K562 (cell line): ENCODE data around the gene BEND5. TPM values are rescaled to one million over a fixed set of nuclear protein-coding genes. Genes with fewer than 3 reads are reported as not detected.

Experiments used
- ATAC-seq: fragments of 200-7000 bp; cut with Tn5 transposase; 3 replicates; pipeline ENCODE4 v1.9.1; 2020; ENCODE audit warnings: moderate library complexity
- BruUV-seq: library from RNA; stranded (reverse); fragments of 400-500 nt; replicated peaks from 2 replicates; lab custom pipeline; 2021; lab: Mats Ljungman, UMichigan
- CTCF ChIA-PET: fragments of 300-600 bp; formaldehyde crosslinking; extraction: SDS; loops from one replicate; lab custom pipeline; 2021; ENCODE audit warnings: low intra/inter-chr PET ratio; lab: Yijun Ruan, JAX
- POLR2A ChIA-PET: fragments of 300-600, 350-650 bp; sonication (Branson Sonifier 250); formaldehyde crosslinking; extraction: SDS; loops from one replicate; lab custom pipeline; 2021; ENCODE audit warnings: antibody characterized with exemption, inconsistent platforms; lab: Yijun Ruan, JAX
- DNase-seq, 4 experiments: peaks; one replicate each; pipeline versions ENCODE4 v3.0.0 to v3.0.0-alpha.2; 2011 to 2018; ENCODE audit warnings: low spot score in 3 of 4, mixed read lengths in 3 of 4; ENCODE audit errors: extremely low read depth in 1 of 4
- FAIRE-seq: peaks from 2 replicates; lab custom pipeline; 2011; peaks lifted over from hg19 to GRCh38; lab: Jason Lieb, UNC
- H2AFZ ChIP-seq: 2 replicates; pipeline ENCODE4 v1.6.0; 2011; ENCODE audit warnings: low read depth, low read length, control low read depth, inconsistent platforms
- H3K27ac ChIP-seq: fragments of 200-600 bp; 3 replicates; pipeline ENCODE4 v1.8.0; 2011; ENCODE audit warnings: low read depth, mild to moderate bottlenecking, control low read depth, inconsistent platforms, low read length, moderate library complexity, mixed read lengths; ENCODE audit errors: extremely low read depth
- H3K27me3 ChIP-seq, 2 experiments: fragments of 300-600 bp in 1 of 2; 2 replicates in 1 of 2; 3 replicates in 1 of 2; pipeline versions ENCODE4 v1.6.0 to v1.8.0; 2011; ENCODE audit warnings: inconsistent platforms in 2 of 2, low read length in 2 of 2, mild to moderate bottlenecking in 1 of 2, mixed read lengths in 1 of 2, moderate library complexity in 1 of 2; ENCODE audit not compliant: control insufficient read depth in 2 of 2, insufficient read depth in 2 of 2
- H3K36me3 ChIP-seq: fragments of 300-600 bp; 3 replicates; pipeline ENCODE4 v1.8.0; 2011; ENCODE audit warnings: mild to moderate bottlenecking, low read length, inconsistent platforms; ENCODE audit not compliant: control insufficient read depth, insufficient read depth
- H3K4me1 ChIP-seq, 2 experiments: fragments of 200-600 bp in 1 of 2; replicated peaks in 1 of 2; 2 replicates in 1 of 2; 3 replicates in 1 of 2; pipeline versions ENCODE4 v1.5.1 to v1.8.0; 2011; ENCODE audit warnings: inconsistent platforms in 2 of 2, low read length in 2 of 2, mild to moderate bottlenecking in 1 of 2, mixed read lengths in 1 of 2, moderate library complexity in 1 of 2; ENCODE audit not compliant: control insufficient read depth in 2 of 2, insufficient read depth in 2 of 2
- H3K4me2 ChIP-seq: 2 replicates; pipeline ENCODE4 v1.6.1; 2011; ENCODE audit warnings: low read length, control low read depth, inconsistent platforms, mixed read lengths; ENCODE audit not compliant: insufficient read depth
- H3K4me3 ChIP-seq: fragments of 200-600 bp; sonication (generic), shearing (Covaris generic); 2 replicates; pipeline ENCODE4 v1.5.1; 2016; ENCODE audit warnings: control low read depth, inconsistent platforms
- H3K79me2 ChIP-seq: fragments of 200-600 bp; 3 replicates; pipeline ENCODE4 v1.8.0; 2011; ENCODE audit warnings: low read length, inconsistent platforms; ENCODE audit not compliant: control insufficient read depth, insufficient read depth
- H3K9ac ChIP-seq, 2 experiments: 2 replicates each; pipeline versions ENCODE4 v1.6.0 to v1.6.1; 2011; ENCODE audit warnings: low read depth in 2 of 2, low read length in 2 of 2, control low read depth in 1 of 2, inconsistent platforms in 1 of 2, mild to moderate bottlenecking in 1 of 2, mixed read lengths in 1 of 2; ENCODE audit not compliant: insufficient read depth in 1 of 2
- H3K9me1 ChIP-seq: one replicate; pipeline ENCODE4 v1.6.0; 2011; ENCODE audit warnings: inconsistent platforms, mild to moderate bottlenecking, low read length, moderate library complexity; ENCODE audit not compliant: control insufficient read depth, insufficient read depth
- H3K9me3 ChIP-seq: replicated peaks from 2 replicates; pipeline ENCODE4 v1.5.1; 2011; ENCODE audit warnings: low read depth, low read length, inconsistent platforms; ENCODE audit not compliant: control insufficient read depth, insufficient read depth
- H4K20me1 ChIP-seq: replicated peaks from 2 replicates; pipeline ENCODE4 v1.6.1; 2011; ENCODE audit warnings: low read length, inconsistent platforms, mixed read lengths; ENCODE audit not compliant: control insufficient read depth, insufficient read depth
- BDP1 ChIP-seq: IDR thresholded peaks from 3 replicates; pipeline ENCODE4 v1.6.1; 2011; ENCODE audit not compliant: insufficient read length, insufficient read depth
- KLF13 ChIP-seq: fragments of 450-650 bp; IDR thresholded peaks from 2 replicates; pipeline ENCODE4 v1.6.1; 2016; ENCODE audit warnings: missing genetic modification characterization, low read depth, mild to moderate bottlenecking, missing compliant biosample characterization, moderate library complexity, borderline replicate concordance
- TFE3 ChIP-seq: fragments of 450-650 bp; formaldehyde crosslinking; IDR thresholded peaks from 2 replicates; pipeline ENCODE4 v1.4.0; 2020; ENCODE audit warnings: mild to moderate bottlenecking, mixed read lengths
- ZNF274 ChIP-seq: IDR thresholded peaks from 2 replicates; pipeline ENCODE4 v1.6.1; 2011; ENCODE audit warnings: low read depth, mild to moderate bottlenecking, low read length, moderate library complexity, borderline replicate concordance
- WGBS: fragments of 100-300 bp; shearing (Covaris generic); methylation state at CpG from one replicate; pipeline ENCODE4 v1.1.6; 2016; ENCODE audit warnings: low coverage, mixed read lengths; ENCODE audit not compliant: insufficient coverage; ENCODE audit errors: missing lambda C conversion rate; 5-methylcytosine and 5-hydroxymethylcytosine counted together
- in situ Hi-C: fragments of 300-500 bp; cut with MboI; formaldehyde crosslinking; loops from 4 replicates; pipeline ENCODE4 v1.15.0; 2018; ENCODE audit warnings: inconsistent platforms, mixed read lengths
- intact Hi-C: fragments of 100-400 bp; cut with micrococcal nuclease; formaldehyde crosslinking; loops from 2 replicates; pipeline ENCODE4 v1.14.2; 2022
- polyA plus RNA-seq, 8 experiments: library from polyadenylated mRNA; depleted of rRNA in 4 of 8; stranded (reverse) in 5 of 8; unstranded in 3 of 8; fragments of >200 nt; fragmentation: Nextera tagmentation in 2 of 8; fragmentation: Illumina TruSeq in 1 of 8; extraction: Ambion mirVana in 2 of 8; extraction: Trizol in 1 of 8; gene quantifications; 2 replicates each; pipeline versions ENCODE4 v1.2.1 to v1.2.3, GENCODE V29; 2011 to 2014; ENCODE audit warnings: inconsistent platforms in 1 of 8, missing spikeins in 1 of 8
- total RNA-seq, 7 experiments: library from RNA; depleted of rRNA in 6 of 7; stranded (reverse); fragments of >200 nt in 6 of 7; fragmentation: Illumina TruSeq in 2 of 7; extraction: Trizol in 2 of 7; gene quantifications; 2 replicates each; pipeline versions ENCODE4 v1.2.1 to v1.2.3, GENCODE V29; 2011 to 2021; ENCODE audit warnings: low replicate concordance in 1 of 7

Gene BEND5
- total and polyA plus RNA-seq, 9 of the 15 experiments (the other 6 are each of a cell fraction or from before 2014, with no cell fraction given): not detected

DNA sequence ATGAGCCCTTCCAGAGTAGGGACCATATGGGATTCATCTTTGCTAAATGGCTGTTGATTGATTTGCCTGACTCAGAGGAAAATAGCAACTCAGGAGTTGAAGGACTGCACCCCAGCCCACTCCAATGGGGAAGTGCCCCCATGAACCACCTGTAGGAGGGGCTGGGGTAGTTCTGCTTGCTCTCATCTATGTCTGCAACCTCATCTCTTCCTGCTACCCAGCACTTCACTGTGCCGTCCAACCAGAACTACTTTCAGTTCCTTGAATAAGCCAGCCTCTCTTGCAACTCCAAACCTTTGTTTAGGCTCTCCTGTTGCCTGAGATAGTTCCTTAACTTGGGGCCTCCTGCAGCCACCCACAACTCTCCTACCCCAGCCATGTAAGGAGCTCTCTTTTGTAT lies 26.6 kb downstream of the BEND5 start:
- FAIRE-seq (no peak), ATAC-seq (no peak), DNase-seq (no peak)
- Histone ChIP-seq H3K27ac (no peak overlapping the region), H2AFZ (no peak overlapping the region), H3K36me3 (no peaks in the 10 kb centered on the region), H3K9ac (no peak overlapping the region), H3K4me3 (no peak overlapping the region), H3K79me2 (no peaks in the 10 kb centered on the region), H4K20me1 (no peaks in the 10 kb centered on the region; the same call in 1 of the 2 replicates), H3K27me3 (no peaks in the 10 kb centered on the region), H3K9me1 (no peaks in the 10 kb centered on the region), H3K4me2 (no peak overlapping the region), H3K4me1 (no peaks in the 10 kb centered on the region), H3K9me3 (no peaks in the 10 kb centered on the region)
- in situ Hi-C loops: no loop called here
- 0% methylated on average over 1 of the region's 1 CpG for WGBS
- TF ChIP-seq ZNF274: no peak
- intact Hi-C loops: no loop called here
- ChIA-PET POLR2A (no interaction called here), CTCF (no interaction called here)
- BruUV-seq: no TSS peak

- Histone ChIP-seq H3K27ac (no peak overlapping the region), H3K9ac (no peak overlapping the region), H3K9me1 (no peaks in the 10 kb centered on the region), H3K9me3 (no peaks in the 10 kb centered on the region), H2AFZ (no peak overlapping the region), H3K27me3 (no peaks in the 10 kb centered on the region)
- BruUV-seq: no TSS peak
- in situ Hi-C loops: no loop called here
- ATAC-seq: no peak
- CTCF ChIA-PET: no interaction called here
- no peak for TF ChIP-seq KLF13
- peak; percentile 77 for TF ChIP-seq TFE3 (CRISPR knock-in tag)
- TF ChIP-seq BDP1: no peak
- TF ChIP-seq, all 486 proteins: peak for 1
- intact Hi-C loops: no loop called here
- Histone ChIP-seq H3K4me1 (no peaks in the 10 kb centered on the region), H4K20me1 (no peaks in the 10 kb centered on the region; the same call in 1 of the 2 replicates), H3K79me2 (no peaks in the 10 kb centered on the region), H3K36me3 (no peaks in the 10 kb centered on the region), H3K4me2 (no peak overlapping the region), H3K4me3 (no peak overlapping the region)
- FAIRE-seq (no peak), DNase-seq (no peak)
- POLR2A ChIA-PET: interaction anchor here (0.6 to 0.9 kb wide), 2 partner anchors 11 to 936 kb away, joined by 3 to 4 read pairs; no protein-coding TSS in a partner anchor
- 0% methylated on average over 7 of the region's 7 CpGs for WGBS
Measured at GRCh38 chr1:48749068-48749467, 27.6 kb downstream of the BEND5 start.
